ENCODE results near the gene AKT1S1.
A peak's percentile ranks its signal among the peaks of the same experiment; 100 is the strongest.

GRCh38 chr19:49862391-49863253, 14.5 kb downstream of the AKT1S1 start:
- TF ChIP-seq, protein P1, sequence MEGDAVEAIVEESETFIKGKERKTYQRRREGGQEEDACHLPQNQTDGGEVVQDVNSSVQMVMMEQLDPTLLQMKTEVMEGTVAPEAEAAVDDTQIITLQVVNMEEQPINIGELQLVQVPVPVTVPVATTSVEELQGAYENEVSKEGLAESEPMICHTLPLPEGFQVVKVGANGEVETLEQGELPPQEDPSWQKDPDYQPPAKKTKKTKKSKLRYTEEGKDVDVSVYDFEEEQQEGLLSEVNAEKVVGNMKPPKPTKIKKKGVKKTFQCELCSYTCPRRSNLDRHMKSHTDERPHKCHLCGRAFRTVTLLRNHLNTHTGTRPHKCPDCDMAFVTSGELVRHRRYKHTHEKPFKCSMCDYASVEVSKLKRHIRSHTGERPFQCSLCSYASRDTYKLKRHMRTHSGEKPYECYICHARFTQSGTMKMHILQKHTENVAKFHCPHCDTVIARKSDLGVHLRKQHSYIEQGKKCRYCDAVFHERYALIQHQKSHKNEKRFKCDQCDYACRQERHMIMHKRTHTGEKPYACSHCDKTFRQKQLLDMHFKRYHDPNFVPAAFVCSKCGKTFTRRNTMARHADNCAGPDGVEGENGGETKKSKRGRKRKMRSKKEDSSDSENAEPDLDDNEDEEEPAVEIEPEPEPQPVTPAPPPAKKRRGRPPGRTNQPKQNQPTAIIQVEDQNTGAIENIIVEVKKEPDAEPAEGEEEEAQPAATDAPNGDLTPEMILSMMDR (conservative IDR thresholded peaks at IDR 0.05; ENCODE audit: low read depth, low read length): peak; percentile 56
- no peak for TF ChIP-seq EZH2 (IDR thresholded peaks at IDR 0.05; ENCODE audit: borderline replicate concordance, low read depth, low read length, poor library complexity, severe bottlenecking)
